Eye (tissue), 1 donor: ENCODE measurements around the gene SCN7A.
"Not testable (repeated sequence)": the region's sequence is repeated elsewhere in the genome, so short reads cannot be mapped to it uniquely, and the experiment has no call there.

Experiments used
- DNase-seq: peaks from one replicate; pipeline ENCODE4 v3.0.0-alpha.2; 2015

Gene SCN7A

GRCh38 chr2:166451468-166451867 is 42.6 kb downstream of the SCN7A start:
- peak; percentile 34 for DNase-seq

- DNase-seq: no peak
Observed at GRCh38 chr2:166449439-166449838, 44.6 kb downstream of the SCN7A start.

- DNase-seq: no peak
Observed at GRCh38 chr2:166448106-166448505, 45.9 kb downstream of the SCN7A start.

- DNase-seq: no peak
Observed at GRCh38 chr2:166444306-166444705, 49.7 kb downstream of the SCN7A start.

- DNase-seq: peak; percentile 56
Observed at GRCh38 chr2:166440313-166440712, 53.7 kb downstream of the SCN7A start.

GRCh38 chr2:166439078-166439477 is 55.0 kb downstream of the SCN7A start:
- DNase-seq: peak; percentile 13

- DNase-seq: no peak
Observed at GRCh38 chr2:166436976-166437375, 57.1 kb downstream of the SCN7A start.

- DNase-seq: no peak
Observed at GRCh38 chr2:166436189-166436588, 57.9 kb downstream of the SCN7A start.

GRCh38 chr2:166434491-166434890 is 59.6 kb downstream of the SCN7A start:
- DNase-seq: no peak

GRCh38 chr2:166433457-166433856 is 60.6 kb downstream of the SCN7A start:
- DNase-seq: no peak

GRCh38 chr2:166432331-166432730 is 61.7 kb downstream of the SCN7A start:
- no peak for DNase-seq

GRCh38 chr2:166424841-166425240 is 69.2 kb downstream of the SCN7A start:
- no peak for DNase-seq

GRCh38 chr2:166419616-166419934 is 74.5 kb downstream of the SCN7A start:
- DNase-seq: peak; percentile 50

- DNase-seq: no peak
Observed at GRCh38 chr2:166418853-166419615, 75.0 kb downstream of the SCN7A start.

- DNase-seq: peak; percentile 34
Observed at GRCh38 chr2:166417669-166418068, 76.4 kb downstream of the SCN7A start.

GRCh38 chr2:166413255-166413654 is 80.8 kb downstream of the SCN7A start:
- no peak for DNase-seq

- no peak for DNase-seq
Observed at GRCh38 chr2:166411473-166412230, 82.4 kb downstream of the SCN7A start.

- no peak for DNase-seq
Observed at GRCh38 chr2:166410828-166411472, 83.1 kb downstream of the SCN7A start.

GRCh38 chr2:166407746-166408145 is 86.3 kb downstream of the SCN7A start:
- not testable (repeated sequence) for DNase-seq

- no peak for DNase-seq
Observed at GRCh38 chr2:166406374-166406773, 87.7 kb downstream of the SCN7A start.

- DNase-seq: no peak
Observed at GRCh38 chr2:166405569-166405926, 88.5 kb downstream of the SCN7A start.

- no peak for DNase-seq
Observed at GRCh38 chr2:166404831-166405568, 89.0 kb downstream of the SCN7A start.

GRCh38 chr2:166394245-166394644 is 99.8 kb downstream of the SCN7A start:
- no peak for DNase-seq
